Measurements from ENCODE around the gene HOXA4. TPM values are rescaled to one million over a fixed set of nuclear protein-coding genes. Genes with fewer than 3 reads are reported as not detected.
A peak's percentile ranks its signal among the peaks of the same experiment; 100 is the strongest.

The HOXA4 gene
- total and polyA plus RNA-seq, 2 of the 4 experiments (the other 2 are of a cell fraction): 0.36 to 8.0 TPM

DNA sequence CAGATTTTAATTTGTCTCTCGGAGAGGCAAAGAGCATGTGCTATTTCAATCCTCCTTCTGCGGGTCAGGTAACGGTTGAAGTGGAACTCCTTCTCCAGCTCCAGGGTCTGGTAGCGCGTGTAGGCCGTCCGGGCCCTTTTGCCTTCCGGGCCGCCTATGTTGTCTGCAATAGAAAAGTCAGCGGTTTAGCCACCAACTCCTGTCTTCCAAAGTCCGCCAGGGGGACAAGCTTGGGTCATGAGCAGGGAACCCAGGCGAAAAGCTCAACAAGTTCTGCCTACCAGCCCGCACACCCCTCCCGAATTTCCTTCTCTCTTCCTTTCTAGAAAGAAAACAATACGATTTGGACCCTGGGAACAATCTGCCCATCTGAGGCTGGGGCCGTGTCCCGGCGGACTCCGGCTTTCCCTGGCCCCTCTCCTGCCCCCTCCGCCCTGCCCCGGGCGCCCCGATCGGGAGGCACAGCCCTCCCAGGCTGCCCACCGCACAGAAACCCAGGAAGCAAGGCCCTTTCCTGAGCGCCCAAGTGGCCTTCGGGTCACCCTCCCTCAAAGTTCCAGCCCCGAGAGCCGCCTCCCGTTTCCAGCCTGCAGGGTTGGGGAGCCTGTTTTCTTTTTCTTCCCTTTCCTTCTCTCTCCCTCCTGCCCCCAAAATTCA is 11.5 kb upstream of the HOXA4 start:
- BruUV-seq (replicated peaks): no TSS peak
- peak overlapping the region; percentile 93 for H3K4me3 ChIP-seq (ENCODE audit: insufficient read depth, low read depth, low read length)
- dilution Hi-C loops (cut with HindIII; ENCODE audit: low sequenced_read_pairs, unreplicated experiment): no loop called here

More for the DNA sequence above, 11.5 kb upstream of the HOXA4 start:
- ChIA-PET POLR2A (ENCODE audit: unreplicated experiment) (interaction anchor here (0.9 kb wide), 1 partner anchor 10 kb away, joined by 3 read pairs; no protein-coding TSS in a partner anchor), CTCF (interaction anchor here (0.6 to 2.0 kb wide), 13 partner anchors 9 to 772 kb away, joined by 3 to 9 read pairs (median 4); partner anchors contain the start of gene HOXA4)
- H3K27ac ChIP-seq (ENCODE audit: insufficient read depth, low read length): peak overlapping the region; percentile 93
- H2AFZ ChIP-seq (replicated peaks; ENCODE audit: low read length, poor library complexity): peak overlapping the region; percentile 90
- no peaks in the 10 kb centered on the region for H4K20me1 ChIP-seq (ENCODE audit: insufficient read depth, low read length)
- intact Hi-C loops (cut with micrococcal nuclease) (loop anchor here (5.0 kb wide), 1 partner anchor 1250 kb away; no protein-coding TSS in a partner anchor), in situ Hi-C loops (cut with MboI; ENCODE audit: low sequenced_read_pairs) (loop anchor here (5.0 to 10.0 kb wide), 3 partner anchors 40 to 947 kb away; partner anchors contain the start of gene HOXA2)
- no peaks in the 10 kb centered on the region for H3K9me1 ChIP-seq (ENCODE audit: insufficient read depth, low read length)
- no peak for ATAC-seq (ENCODE audit: low read depth)
- peaks cover 9 to 38% of the 10 kb centered on the region in 2 experiments; a peak in 3 of 4 replicates for H3K79me1 ChIP-seq (ENCODE audit: low read depth in 1 of 2, low read length in 2 of 2)
- H4K5ac ChIP-seq (ENCODE audit: low read depth, low read length): peak overlapping the region; percentile 14
- peak overlapping the region; percentile 95 for H3K14ac ChIP-seq (replicated peaks; ENCODE audit: low read depth, low read length)
- peak overlapping the region; percentile 81 for H2BK120ac ChIP-seq (ENCODE audit: low read depth, low read length)
- H3K9me3 ChIP-seq (ENCODE audit: control insufficient read depth, insufficient read depth, low read length): no peaks in the 10 kb centered on the region
- H2BK5ac ChIP-seq (ENCODE audit: low read depth, low read length, poor library complexity, severe bottlenecking): peak overlapping the region; percentile 89
- peak overlapping the region; percentile 94 for H3K4me2 ChIP-seq (ENCODE audit: low read depth, low read length)
- H3K9ac ChIP-seq (ENCODE audit: low read depth, low read length): peak overlapping the region; percentile 89
- H2AK9ac ChIP-seq (replicated peaks; ENCODE audit: low read depth, low read length, poor library complexity): peak overlapping the region; percentile 82
- H3K18ac ChIP-seq (ENCODE audit: low read depth, low read length): peak overlapping the region; percentile 93
- H3K36me3 ChIP-seq (ENCODE audit: control insufficient read depth, insufficient read depth, low read length): peaks cover 9% of the 10 kb centered on the region
- H3K23ac ChIP-seq (ENCODE audit: low read depth, low read length): peak overlapping the region; percentile 99
- peak overlapping the region; percentile 75 for H4K91ac ChIP-seq (ENCODE audit: insufficient read depth, low read depth, low read length)
- peak overlapping the region; percentile 12; the same call in 2 of the 3 replicates for H2BK15ac ChIP-seq (ENCODE audit: low read depth, low read length)
- H4K8ac ChIP-seq (ENCODE audit: low read depth in 2 of 2, low read length in 2 of 2): peak overlapping the region; percentile 87; a peak in 3 of 4 replicates
- H2BK20ac ChIP-seq (ENCODE audit: low read depth, low read length): no peak overlapping the region
- peak overlapping the region; percentile 80 for H3K4ac ChIP-seq (ENCODE audit: low read depth, low read length)
- no peak for DNase-seq
- WGBS, 2 experiments (ENCODE audit: extremely low coverage in 2 of 2, insufficient read length in 1 of 2): 3% methylated on average over 14 of the region's 30 CpGs; no CpG with 5 or more reads in 1 of the 2 experiments
- peaks cover 14% of the 10 kb centered on the region; the same call in 1 of the 2 replicates for H3K4me1 ChIP-seq (ENCODE audit: control insufficient read depth, insufficient read depth, low read length)
- peak overlapping the region; percentile 62; the same call in 1 of the 2 replicates for H2AK5ac ChIP-seq (ENCODE audit: low read depth, low read length)
- H3K27me3 ChIP-seq (ENCODE audit: control insufficient read depth, insufficient read depth, low read length): no peaks in the 10 kb centered on the region
- TF ChIP-seq CHD1 (IDR thresholded peaks at IDR 0.05; ENCODE audit: low read depth, low read length) (no peak), CTCF (conservative IDR thresholded peaks at IDR 0.05; ENCODE audit: low read depth, low read length) (peak; percentile 27; the same call in 1 of the 2 replicates), RAD21 (IDR thresholded peaks at IDR 0.05; ENCODE audit: low read length) (peak; percentile 20; the same call in 1 of the 2 replicates), MAFK (IDR thresholded peaks at IDR 0.05; ENCODE audit: low read depth, low read length) (peak; percentile 11; the same call in 1 of the 2 replicates), SMC3 (IDR thresholded peaks at IDR 0.05; ENCODE audit: low read depth, low read length) (peak; percentile 15; the same call in 1 of the 2 replicates), MXI1 (IDR thresholded peaks at IDR 0.05; ENCODE audit: borderline replicate concordance, low read depth, low read length) (no peak), BHLHE40 (IDR thresholded peaks at IDR 0.05; ENCODE audit: low read depth, low read length) (no peak)
- H3K56ac ChIP-seq (ENCODE audit: extremely low read depth, insufficient read depth, low read length): peak overlapping the region; percentile 92

Measured in IMR-90 (cell line).